Right ventricle myocardium inferior (tissue), 1 donor: Measurements from ENCODE around the gene TMEM176B. TPM values are rescaled to one million over a fixed set of nuclear protein-coding genes. Genes with fewer than 3 reads are reported as not detected.
"Not testable (repeated sequence)": the region's sequence is repeated elsewhere in the genome, so short reads cannot be mapped to it uniquely, and the experiment has no call there.

Source experiments
- ATAC-seq: fragments of 200-7000 bp; cut with Tn5 transposase; one replicate; pipeline ENCODE4 v1.9.1; 2020; ENCODE audit warnings: mild to moderate bottlenecking, moderate library complexity
- DNase-seq: peaks from one replicate; pipeline ENCODE4 v3.0.0; 2021; ENCODE audit errors: missing footprints
- intact Hi-C: fragments of 100-400 bp; cut with DNase I; formaldehyde crosslinking; loops from one replicate; pipeline ENCODE4 v1.11.0; 2022
- total RNA-seq: library from RNA; stranded (reverse); fragmentation: NEBNext Ultra II Directional; extraction: Animal tissue kit (Norgen Biotek cat#: 25700); gene quantifications from one replicate; pipeline ENCODE4 v1.2.1, GENCODE V29; 2021
- donor health status: DM: no; HTN: yes; CAD: no; lungs with severe emphysema.

TMEM176B gene
- total RNA-seq, 1 donor from 2014 or later = 43.1 TPM

- DNase-seq (no peak), ATAC-seq (no peak)
- intact Hi-C loops = no loop called here
Observed at GRCh38 chr7:150799156-150799555, 1.0 kb downstream of the TMEM176B start.

GRCh38 chr7:150797661-150798060 lies 2.5 kb downstream of the TMEM176B start:
- DNase-seq (no peak), ATAC-seq (no peak)
- intact Hi-C loops = no loop called here

- ATAC-seq (no peak), DNase-seq (peak; percentile 52)
- intact Hi-C loops = no loop called here
Observed at GRCh38 chr7:150793569-150794238, 6.5 kb downstream of the TMEM176B start.

GRCh38 chr7:150791746-150792452 lies 8.3 kb downstream of the TMEM176B start:
- no peak for DNase-seq
- intact Hi-C loops = no loop called here
- ATAC-seq = no peak

GRCh38 chr7:150791304-150791703 lies 8.9 kb downstream of the TMEM176B start:
- no peak for ATAC-seq
- DNase-seq = no peak
- intact Hi-C loops = no loop called here

GRCh38 chr7:150790416-150791075 lies 9.6 kb downstream of the TMEM176B start:
- no peak for DNase-seq
- ATAC-seq = no peak
- intact Hi-C loops = no loop called here

- intact Hi-C loops = no loop called here
- peak; percentile 85 for ATAC-seq
- peak; percentile 76 for DNase-seq
Observed at GRCh38 chr7:150788474-150789269, 11.5 kb downstream of the TMEM176B start.

GRCh38 chr7:150787321-150788281 lies 12.6 kb downstream of the TMEM176B start:
- peak; percentile 57 for ATAC-seq
- DNase-seq = peak; percentile 71
- intact Hi-C loops = loop anchor here (2.0 kb wide), 1 partner anchor 33 kb away; no protein-coding TSS in a partner anchor

- intact Hi-C loops = loop anchor here (5.0 kb wide), 1 partner anchor 202 kb away; no protein-coding TSS in a partner anchor
- DNase-seq = no peak
Observed at GRCh38 chr7:150784954-150785353, 15.2 kb downstream of the TMEM176B start.

GRCh38 chr7:150784120-150784736 lies 15.9 kb downstream of the TMEM176B start:
- ATAC-seq (no peak), DNase-seq (no peak)
- intact Hi-C loops = loop anchor here (5.0 kb wide), 1 partner anchor 203 kb away; no protein-coding TSS in a partner anchor

More at GRCh38 chr7:150784954-150785353, 15.2 kb downstream of the TMEM176B start:
- ATAC-seq = no peak

- ATAC-seq (no peak), DNase-seq (no peak)
- intact Hi-C loops = loop anchor here (5.0 kb wide), 1 partner anchor 205 kb away; no protein-coding TSS in a partner anchor
Observed at GRCh38 chr7:150781961-150782360, 18.2 kb downstream of the TMEM176B start.

- no peak for DNase-seq
- ATAC-seq = no peak
- intact Hi-C loops = loop anchor here (5.0 kb wide), 1 partner anchor 206 kb away; no protein-coding TSS in a partner anchor
Observed at GRCh38 chr7:150781103-150781502, 19.1 kb downstream of the TMEM176B start.

GRCh38 chr7:150780292-150780691 lies 19.9 kb downstream of the TMEM176B start:
- DNase-seq (no peak), ATAC-seq (no peak)
- intact Hi-C loops = loop anchor here (5.0 kb wide), 1 partner anchor 207 kb away; no protein-coding TSS in a partner anchor

- intact Hi-C loops = loop anchor here (1.0 to 5.0 kb wide), 2 partner anchors 98 to 228 kb away; no protein-coding TSS in a partner anchor
- peak; percentile 90 for DNase-seq
- ATAC-seq = peak; percentile 81
Observed at GRCh38 chr7:150778738-150779301, 21.3 kb downstream of the TMEM176B start.

GRCh38 chr7:150778014-150778737 lies 22.0 kb downstream of the TMEM176B start:
- DNase-seq (no peak), ATAC-seq (no peak)
- intact Hi-C loops = loop anchor here (1.0 to 5.0 kb wide), 2 partner anchors 99 to 229 kb away; no protein-coding TSS in a partner anchor

GRCh38 chr7:150774131-150774530 lies 26.0 kb downstream of the TMEM176B start:
- ATAC-seq, DNase-seq, intact Hi-C loops: not testable (repeated sequence)
